GM12873 (cell line): ENCODE data around the gene PAGE1.

Experiments used
- CTCF ChIP-seq: IDR thresholded peaks from 2 replicates; pipeline ENCODE4 v1.5.1; 2012; ENCODE audit warnings: low read depth, mild to moderate bottlenecking, moderate library complexity, low read length, control low read depth; ENCODE audit not compliant: insufficient read depth; ENCODE audit errors: missing control alignments

The PAGE1 gene

DNA sequence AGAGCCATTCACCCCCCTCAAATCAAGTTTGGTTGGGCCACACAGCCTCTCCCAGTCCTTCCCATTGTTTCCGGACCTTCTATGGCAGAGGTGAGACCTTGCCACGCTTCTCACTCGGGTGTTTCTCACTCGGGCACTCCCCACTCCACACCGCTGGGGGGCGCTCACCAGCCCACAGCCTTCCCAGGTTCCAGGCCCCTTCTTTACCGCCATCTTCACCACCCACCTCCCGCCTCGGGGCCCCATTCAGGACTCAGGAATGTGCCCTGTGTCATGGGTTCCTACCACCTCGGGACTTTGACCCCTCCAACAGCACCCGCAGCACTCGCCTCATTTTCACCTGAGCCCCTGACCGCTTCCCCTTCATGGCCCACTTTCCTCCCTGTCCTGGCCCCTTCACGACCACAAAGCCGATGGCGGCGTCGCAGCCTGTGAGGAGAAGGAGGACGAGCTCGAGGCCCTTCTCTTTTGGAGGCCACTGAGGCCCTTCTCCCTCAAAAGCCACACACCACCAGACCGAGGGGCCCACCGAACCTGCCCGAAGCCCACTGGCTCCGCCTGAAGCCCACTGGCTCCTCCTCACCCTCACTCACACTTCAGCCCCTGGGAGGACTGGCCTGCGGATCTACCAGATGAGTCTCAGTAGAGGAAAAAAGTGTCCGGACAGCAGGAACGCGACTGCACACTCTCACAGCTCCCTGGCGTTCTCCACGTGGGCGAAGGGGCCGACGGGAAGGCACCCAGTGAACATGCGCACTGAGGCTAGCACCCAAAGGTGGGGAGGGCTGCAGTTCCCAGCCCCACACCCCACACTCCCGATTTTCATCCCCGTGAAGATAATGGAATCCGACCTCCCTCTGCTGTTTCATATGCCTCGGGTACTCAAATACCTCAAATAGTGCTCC, at the start of gene PAGE1:
TSS of gene PAGE1 (minus strand) at position 709 of the 905 bp plus-strand sequence. CDS start 1,214 bp downstream, outside the sequence.
- no peak for TF ChIP-seq CTCF

DNA sequence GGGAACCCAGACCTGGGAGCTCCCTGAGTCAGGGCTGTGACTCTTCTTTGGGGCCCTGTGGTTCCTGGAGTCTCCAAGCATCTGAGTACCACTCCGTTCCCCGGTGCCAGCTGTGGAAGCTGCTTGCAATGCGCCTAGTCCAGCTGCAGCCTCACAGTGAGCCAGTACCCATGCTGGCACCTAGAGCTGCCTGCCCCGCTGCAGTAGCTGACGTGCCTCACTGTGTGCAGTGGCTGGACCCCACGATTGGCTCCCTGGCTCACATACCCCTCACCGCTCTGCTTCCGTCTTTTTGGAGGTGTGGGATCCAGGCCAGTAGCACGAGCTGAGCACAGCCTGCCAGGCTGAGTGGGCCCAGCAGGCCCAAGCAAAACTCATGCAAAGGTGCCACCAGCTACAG, 32.1 kb upstream of the PAGE1 start:
- no peak for TF ChIP-seq CTCF

GRCh38 chrX:49726966-49727365, 31.2 kb upstream of the PAGE1 start:
- no peak for TF ChIP-seq CTCF

DNA sequence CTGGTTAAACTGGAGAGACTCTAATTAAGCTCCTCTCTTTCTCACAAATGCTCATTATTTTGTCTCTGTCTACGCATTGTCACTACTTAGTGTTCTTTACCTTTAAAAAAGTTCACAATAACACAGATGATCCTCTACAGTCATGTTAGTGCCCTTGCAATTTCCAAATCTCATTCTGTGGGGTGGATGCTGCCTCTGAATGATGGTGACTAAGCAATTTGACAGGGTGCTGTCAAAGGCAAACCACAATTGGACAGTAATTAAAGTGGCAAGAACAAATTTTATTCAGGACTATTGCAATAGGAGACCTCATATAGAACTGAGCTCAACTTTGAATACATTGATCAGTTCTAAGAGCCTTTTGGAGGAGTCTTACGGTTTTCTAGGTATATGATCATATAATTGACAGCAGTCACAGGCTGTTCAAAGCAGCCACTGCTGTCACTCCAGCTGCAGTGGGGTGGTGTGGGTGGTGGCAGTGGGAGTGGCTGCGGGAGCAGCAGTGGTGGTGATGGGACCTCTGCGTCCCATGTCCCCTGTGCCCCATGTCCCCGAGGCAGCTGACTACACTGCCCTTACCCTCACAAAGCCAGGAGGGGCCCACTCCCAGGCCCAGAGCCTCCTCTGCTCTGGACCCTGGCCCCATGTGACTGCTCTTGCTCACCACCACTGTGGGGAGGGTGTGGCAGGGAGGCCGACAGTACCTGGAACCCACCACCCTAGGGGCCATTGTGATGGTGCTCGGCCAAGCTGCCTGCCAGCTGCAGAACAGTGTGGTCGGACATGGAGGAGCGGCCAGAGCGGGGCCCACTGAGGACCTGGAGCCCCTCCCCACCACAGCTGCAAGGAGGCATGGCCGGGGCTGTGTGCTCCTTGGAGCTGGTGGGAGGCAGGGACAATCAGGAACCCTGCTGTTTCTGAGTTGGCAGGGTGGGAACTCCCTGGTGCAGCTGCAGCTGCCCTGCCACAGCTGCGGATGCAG, 30.4 kb upstream of the PAGE1 start:
- no peak for TF ChIP-seq CTCF

DNA sequence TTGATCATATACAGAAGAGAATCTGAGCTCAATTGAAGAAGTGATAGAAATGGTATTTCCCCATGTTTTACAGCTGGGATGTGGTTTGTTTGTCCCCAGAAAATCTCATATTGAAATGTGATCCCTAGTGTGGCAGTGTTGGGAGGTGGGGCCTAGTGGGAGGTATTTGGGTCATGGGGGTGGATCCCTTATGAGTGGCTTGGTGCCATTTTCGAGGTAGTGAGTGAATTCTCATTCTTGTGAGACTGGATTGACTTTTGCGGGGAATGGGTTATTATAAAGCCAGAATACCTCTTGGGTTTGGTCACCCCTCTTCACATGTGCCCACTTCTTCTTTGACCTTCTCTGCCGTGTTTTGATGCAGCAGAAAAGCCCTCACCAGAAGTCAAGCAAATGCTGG, 29.6 kb upstream of the PAGE1 start:
- TF ChIP-seq CTCF = no peak

GRCh38 chrX:49712577-49712976, 16.8 kb upstream of the PAGE1 start:
- TF ChIP-seq CTCF = no peak

- no peak for TF ChIP-seq CTCF
These were observed 15.0 kb upstream of the PAGE1 start for GRCh38 chrX:49710744-49711319.
